Measurements from ENCODE around the gene CACNA2D2.

- TF ChIP-seq, protein P1, sequence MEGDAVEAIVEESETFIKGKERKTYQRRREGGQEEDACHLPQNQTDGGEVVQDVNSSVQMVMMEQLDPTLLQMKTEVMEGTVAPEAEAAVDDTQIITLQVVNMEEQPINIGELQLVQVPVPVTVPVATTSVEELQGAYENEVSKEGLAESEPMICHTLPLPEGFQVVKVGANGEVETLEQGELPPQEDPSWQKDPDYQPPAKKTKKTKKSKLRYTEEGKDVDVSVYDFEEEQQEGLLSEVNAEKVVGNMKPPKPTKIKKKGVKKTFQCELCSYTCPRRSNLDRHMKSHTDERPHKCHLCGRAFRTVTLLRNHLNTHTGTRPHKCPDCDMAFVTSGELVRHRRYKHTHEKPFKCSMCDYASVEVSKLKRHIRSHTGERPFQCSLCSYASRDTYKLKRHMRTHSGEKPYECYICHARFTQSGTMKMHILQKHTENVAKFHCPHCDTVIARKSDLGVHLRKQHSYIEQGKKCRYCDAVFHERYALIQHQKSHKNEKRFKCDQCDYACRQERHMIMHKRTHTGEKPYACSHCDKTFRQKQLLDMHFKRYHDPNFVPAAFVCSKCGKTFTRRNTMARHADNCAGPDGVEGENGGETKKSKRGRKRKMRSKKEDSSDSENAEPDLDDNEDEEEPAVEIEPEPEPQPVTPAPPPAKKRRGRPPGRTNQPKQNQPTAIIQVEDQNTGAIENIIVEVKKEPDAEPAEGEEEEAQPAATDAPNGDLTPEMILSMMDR (IDR thresholded peaks at IDR 0.05; ENCODE audit: low read length) = no peak
- TF ChIP-seq EZH2 (IDR thresholded peaks at IDR 0.05; ENCODE audit: borderline replicate concordance, low read length) = no peak
These were observed 29.9 kb upstream of the CACNA2D2 start for GRCh38 chr3:50533316-50533715.

Measured in OCI-LY1 (cell line).